GM13976 (cell line): ENCODE measurements around the gene SPINK13.
A peak's percentile ranks its signal among the peaks of the same experiment; 100 is the strongest.
"Not testable (repeated sequence)": the region's sequence is repeated elsewhere in the genome, so short reads cannot be mapped to it uniquely, and the experiment has no call there.

ENCODE experiments used
- DNase-seq: peaks from one replicate; pipeline ENCODE4 v3.0.0; 2012; ENCODE audit warnings: low spot score
- CTCF ChIP-seq: IDR thresholded peaks from 2 replicates; pipeline ENCODE4 v1.5.1; 2012; ENCODE audit warnings: borderline replicate concordance, mild to moderate bottlenecking; ENCODE audit not compliant: insufficient read depth; ENCODE audit errors: extremely low read depth, missing control alignments, control extremely low read depth
- in situ Hi-C: fragments of 300-500 bp; cut with MboI; formaldehyde crosslinking; loops from one replicate; pipeline ENCODE4 v1.12.0; 2022; ENCODE audit warnings: low sequenced_read_pairs, mixed read lengths, inconsistent platforms; ENCODE audit not compliant: unreplicated experiment

SPINK13 gene

DNA sequence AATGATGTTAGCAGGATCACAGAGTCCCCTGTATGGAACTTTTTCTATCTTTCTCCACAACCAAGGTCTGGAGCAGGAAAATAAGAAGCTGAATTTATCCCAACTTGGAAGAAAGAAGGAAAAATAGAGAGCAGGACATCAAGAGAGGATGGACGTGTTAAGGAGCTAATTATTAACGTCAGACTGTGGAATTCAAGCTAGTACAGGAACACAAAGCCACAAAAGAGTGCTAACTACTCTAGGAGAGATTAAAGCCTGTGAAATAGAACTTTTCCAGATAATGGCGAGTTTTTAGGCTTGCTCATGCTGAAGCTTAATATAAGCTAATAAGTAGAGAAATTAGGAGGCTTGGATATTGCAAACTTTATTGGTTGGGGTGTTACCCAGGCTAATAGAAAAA, 632 bp upstream of the SPINK13 start:
- no peak for DNase-seq
- in situ Hi-C loops = no loop called here
- no peak for TF ChIP-seq CTCF

DNA sequence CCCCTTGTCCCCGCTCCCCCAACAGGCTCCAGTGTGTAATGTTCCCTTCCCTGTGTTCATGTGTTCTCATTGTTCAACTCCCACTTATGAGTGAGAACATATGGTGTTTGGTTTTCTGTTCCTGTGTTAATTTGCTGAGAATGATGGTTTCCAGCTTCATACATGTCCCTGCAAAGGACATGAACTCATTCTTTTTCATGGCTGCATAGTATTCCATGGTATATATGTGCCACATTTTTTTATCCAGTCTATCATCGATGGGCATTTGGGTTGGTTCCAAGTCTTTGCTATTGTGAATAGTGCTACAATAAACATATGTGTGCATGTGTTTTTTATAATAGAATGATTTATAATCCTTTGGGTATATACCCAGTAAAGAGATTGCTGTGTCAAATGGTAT, 6.5 kb downstream of the SPINK13 start:
- DNase-seq, in situ Hi-C loops: not testable (repeated sequence)

DNA sequence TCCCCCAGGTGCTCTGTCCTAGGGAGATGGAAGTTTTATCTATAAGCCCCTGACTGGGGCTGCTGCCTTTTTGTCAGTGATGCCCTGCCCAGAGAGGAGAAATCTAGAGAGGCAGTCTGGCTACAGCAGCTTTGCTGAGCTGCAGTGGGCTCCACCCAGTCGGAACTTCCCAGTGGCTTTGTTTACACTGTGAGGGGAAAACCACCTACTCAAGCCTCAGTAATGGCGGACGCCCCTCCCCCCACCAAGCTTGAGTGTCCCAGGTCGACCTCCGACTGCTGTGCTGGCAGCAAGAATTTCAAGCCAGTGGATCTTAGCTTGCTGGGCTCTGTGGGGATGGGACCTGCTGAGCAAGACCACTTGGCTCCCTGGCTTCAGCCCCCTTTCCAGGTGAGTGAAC, 12.3 kb downstream of the SPINK13 start:
- in situ Hi-C loops, DNase-seq: not testable (repeated sequence)

- in situ Hi-C loops, DNase-seq: not testable (repeated sequence)
These were observed 12.7 kb downstream of the SPINK13 start for GRCh38 chr5:148281336-148281735.

DNA sequence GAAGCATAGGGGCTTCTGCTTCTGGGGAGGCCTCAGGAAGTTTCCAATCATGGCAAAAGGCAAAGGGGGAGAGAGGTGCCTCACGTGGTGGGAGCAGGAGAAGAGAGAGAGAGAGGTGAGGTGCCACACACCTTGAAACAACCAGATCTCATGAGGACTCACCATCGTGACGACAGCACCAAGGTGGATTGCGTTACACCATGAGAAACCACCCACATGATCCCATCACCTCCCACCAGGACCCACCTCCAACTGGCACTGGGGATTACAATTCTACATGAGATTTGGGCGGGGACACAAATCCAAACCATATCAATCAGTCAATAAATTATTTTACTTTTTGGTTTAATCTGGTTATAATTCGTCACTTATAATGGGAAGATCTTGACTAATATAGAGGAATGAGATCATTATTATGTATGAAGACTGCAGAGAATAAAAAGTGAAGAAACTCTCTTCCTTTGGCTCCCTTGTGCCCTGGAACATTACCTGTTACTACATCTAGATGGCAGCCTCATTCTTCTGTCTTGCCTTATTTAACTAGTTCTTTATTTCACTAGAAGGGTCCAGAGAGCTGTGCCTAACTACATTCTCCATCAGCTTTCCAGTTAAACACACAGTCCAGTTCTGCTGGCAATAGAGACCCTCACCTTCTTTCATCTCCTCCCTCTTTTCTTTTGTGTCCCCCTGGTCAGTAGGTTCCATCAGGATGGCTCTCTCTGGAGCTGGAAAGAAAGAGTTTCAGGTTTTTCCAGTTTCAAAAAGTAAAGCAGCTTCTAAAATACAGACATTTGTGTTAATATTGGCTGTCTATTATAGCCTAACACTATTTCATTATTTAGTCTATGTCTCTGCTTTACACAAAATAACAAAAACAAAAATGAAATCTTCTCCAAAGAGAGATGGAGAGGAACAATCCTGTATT, 21.9 kb downstream of the SPINK13 start:
- no peak for DNase-seq

DNA sequence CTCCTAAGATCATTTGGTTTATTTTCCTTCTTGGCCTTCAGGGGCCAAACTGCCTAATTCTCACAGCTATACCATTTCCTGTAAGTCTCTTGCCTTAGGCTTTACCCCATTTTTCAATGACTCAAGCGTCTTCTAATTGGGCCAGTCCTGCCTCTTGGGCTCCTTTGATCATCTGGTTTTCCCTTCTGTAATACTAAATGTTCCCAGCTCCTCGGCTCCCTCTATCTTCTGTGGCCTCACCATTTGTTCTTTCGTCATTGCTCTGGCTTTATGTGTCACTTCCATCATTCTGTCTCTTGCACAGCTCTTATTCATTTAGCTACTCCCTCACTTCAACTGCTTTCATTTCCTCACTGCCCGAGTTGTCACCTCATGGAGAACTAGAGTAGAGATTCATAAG, 29.1 kb downstream of the SPINK13 start:
- no peak for DNase-seq
- in situ Hi-C loops = no loop called here
- no peak for TF ChIP-seq CTCF

More for the DNA sequence above, 21.9 kb downstream of the SPINK13 start:
- peak; percentile 16 for TF ChIP-seq CTCF
- in situ Hi-C loops = no loop called here

GRCh38 chr5:148306446-148306845, 37.9 kb downstream of the SPINK13 start:
- no peak for DNase-seq
- in situ Hi-C loops = no loop called here
- no peak for TF ChIP-seq CTCF

DNA sequence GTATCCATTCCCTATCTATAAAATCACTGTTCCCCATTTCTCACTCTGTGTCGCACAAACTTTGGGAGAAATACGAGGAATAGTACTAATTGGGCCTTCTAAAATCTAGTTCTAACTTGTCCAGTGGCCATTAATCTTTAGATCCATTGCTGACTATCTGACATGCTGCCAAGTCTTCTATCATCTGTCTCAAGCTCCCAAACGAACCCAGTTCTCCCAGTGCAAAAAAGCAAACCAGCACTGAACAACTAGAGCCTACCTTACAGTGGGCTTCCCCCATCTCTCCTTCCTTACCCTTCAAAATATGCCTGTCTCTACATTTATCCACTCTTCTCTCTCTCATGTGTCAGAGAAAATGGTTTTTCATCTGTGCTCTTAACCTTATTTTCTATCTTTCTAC, 40.4 kb downstream of the SPINK13 start:
- no peak for TF ChIP-seq CTCF
- in situ Hi-C loops = no loop called here
- DNase-seq = no peak
